SK-N-SH (cell line): Measurements from ENCODE around the gene MRPL24. TPM values are rescaled to one million over a fixed set of nuclear protein-coding genes. Genes with fewer than 3 reads are reported as not detected.
A peak's percentile ranks its signal among the peaks of the same experiment; 100 is the strongest.

Experiments
- CTCF ChIA-PET: fragments of 300-600, 350-600 bp; formaldehyde crosslinking; extraction: SDS; loops from one replicate; lab custom pipeline; 2021; lab: Yijun Ruan, JAX
- POLR2A ChIA-PET: fragments of 350-600 bp; sonication (Branson Sonifier 250); formaldehyde crosslinking; extraction: SDS; loops from one replicate; lab custom pipeline; 2020; ENCODE audit warnings: antibody characterized with exemption, inconsistent platforms; lab: Yijun Ruan, JAX
- DNase-seq: peaks from one replicate; pipeline ENCODE4 v3.0.0; 2012
- H2AFZ ChIP-seq: fragments of 200-600 bp; sonication (generic); 2 replicates; pipeline ENCODE4 v1.8.1; 2016; ENCODE audit warnings: antibody characterized with exemption, mild to moderate bottlenecking, low read depth
- H3F3A ChIP-seq: fragments of 200-600 bp; sonication (generic); replicated peaks from 2 replicates; pipeline ENCODE3; 2016; ENCODE audit warnings: antibody characterized with exemption, mild to moderate bottlenecking; ENCODE audit not compliant: insufficient read depth
- H3K27ac ChIP-seq, 2 experiments: fragments of 200-500 bp in 1 of 2; fragments of 200-600 bp in 1 of 2; sonication (Bioruptor generic) in 1 of 2; sonication (generic), shearing (Covaris generic) in 1 of 2; 2 replicates each; pipeline versions ENCODE4 v1.5.1 to v1.6.1; 2014 to 2016; ENCODE audit warnings: low read depth in 2 of 2, inconsistent platforms in 1 of 2, low read length in 1 of 2, mild to moderate bottlenecking in 1 of 2, mixed read lengths in 1 of 2
- H3K27me3 ChIP-seq: fragments of 200-600 bp; sonication (generic), shearing (Covaris generic); 2 replicates; pipeline ENCODE4 v1.6.1; 2016; ENCODE audit warnings: mixed run types; ENCODE audit not compliant: insufficient read depth
- H3K36me3 ChIP-seq, 2 experiments: fragments of 200-500 bp in 1 of 2; fragments of 200-600 bp in 1 of 2; sonication (Bioruptor generic) in 1 of 2; sonication (generic) in 1 of 2; replicated peaks in 1 of 2; 2 replicates each; pipeline versions ENCODE3 to v1.5.1; 2014 to 2016; ENCODE audit warnings: low read length in 1 of 2, mild to moderate bottlenecking in 1 of 2; ENCODE audit not compliant: insufficient read depth in 2 of 2, control insufficient read depth in 1 of 2
- H3K4me1 ChIP-seq, 2 experiments: fragments of 200-500 bp in 1 of 2; fragments of 200-600 bp in 1 of 2; sonication (Bioruptor generic) in 1 of 2; sonication (generic), shearing (Covaris generic) in 1 of 2; 2 replicates each; pipeline versions ENCODE4 v1.5.1 to v1.6.1; 2014 to 2016; ENCODE audit warnings: low read depth in 1 of 2, low read length in 1 of 2, mixed run types in 1 of 2; ENCODE audit not compliant: insufficient read depth in 2 of 2, control insufficient read depth in 1 of 2
- H3K4me2 ChIP-seq: fragments of 200-600 bp; sonication (generic), shearing (Covaris generic); 2 replicates; pipeline ENCODE4 v1.6.1; 2017; ENCODE audit warnings: mixed run types
- H3K4me3 ChIP-seq, 2 experiments: fragments of 200-500 bp in 1 of 2; fragments of 200-600 bp in 1 of 2; sonication (Bioruptor generic) in 1 of 2; sonication (generic), shearing (Covaris generic) in 1 of 2; 2 replicates each; pipeline versions ENCODE4 v1.5.1 to v1.8.1; 2014 to 2016; ENCODE audit warnings: low read depth in 2 of 2, inconsistent platforms in 1 of 2, low read length in 1 of 2, mild to moderate bottlenecking in 1 of 2, mixed read lengths in 1 of 2, moderate library complexity in 1 of 2
- H3K79me2 ChIP-seq: fragments of 200-600 bp; sonication (generic); 2 replicates; pipeline ENCODE4 v1.8.1; 2017; ENCODE audit warnings: mild to moderate bottlenecking; ENCODE audit not compliant: insufficient read depth
- H3K9ac ChIP-seq: fragments of 200-600 bp; sonication (generic); 2 replicates; pipeline ENCODE4 v1.6.1; 2017; ENCODE audit warnings: mixed run types
- H3K9me2 ChIP-seq: fragments of 200-600 bp; sonication (generic); 2 replicates; pipeline ENCODE4 v1.6.1; 2017; ENCODE audit warnings: mixed run types
- H3K9me3 ChIP-seq: fragments of 200-600 bp; sonication (generic); 2 replicates; pipeline ENCODE4 v1.6.1; 2017; ENCODE audit warnings: mixed run types, mild to moderate bottlenecking, moderate library complexity
- H4K20me1 ChIP-seq: fragments of 200-600 bp; sonication (generic); 2 replicates; pipeline ENCODE4 v1.6.1; 2017; ENCODE audit warnings: mild to moderate bottlenecking, mixed run types; ENCODE audit not compliant: insufficient read depth
- CHD2 ChIP-seq: fragments of 150-350 bp; IDR thresholded peaks from 2 replicates; pipeline ENCODE4 v1.6.1; 2018; ENCODE audit warnings: low read length; ENCODE audit not compliant: partially characterized antibody
- ELF1 ChIP-seq: IDR thresholded peaks from 2 replicates; pipeline ENCODE4 v1.4.0; 2012
- EZH2phosphoT487 ChIP-seq: fragments of 200-600 bp; sonication (generic); IDR thresholded peaks from 2 replicates; pipeline ENCODE4 v1.6.1; 2017; ENCODE audit warnings: low read depth, mixed run types, mild to moderate bottlenecking, antibody characterized with exemption, moderate library complexity, borderline replicate concordance
- FOSL2 ChIP-seq: IDR thresholded peaks from 2 replicates; pipeline ENCODE4 v1.4.0; 2012; ENCODE audit warnings: low read depth, mild to moderate bottlenecking, moderate library complexity, borderline replicate concordance
- FOXJ3 ChIP-seq: sonication (generic); formaldehyde crosslinking; IDR thresholded peaks from 2 replicates; pipeline ENCODE4 v1.5.1; 2020; ENCODE audit warnings: mild to moderate bottlenecking, missing genetic modification reagents
- FOXM1 ChIP-seq: IDR thresholded peaks from 2 replicates; pipeline ENCODE4 v1.4.0; 2012; ENCODE audit warnings: low read depth, mild to moderate bottlenecking
- GATA2 ChIP-seq: sonication (generic); formaldehyde crosslinking; IDR thresholded peaks from 2 replicates; pipeline ENCODE4 v1.5.0; 2020; ENCODE audit warnings: mild to moderate bottlenecking, missing genetic modification reagents
- IRF3 ChIP-seq: fragments of 150-350 bp; IDR thresholded peaks from 2 replicates; pipeline ENCODE4 v1.6.1; 2016; ENCODE audit warnings: mild to moderate bottlenecking, low read depth, low read length
- MAX ChIP-seq: IDR thresholded peaks from 2 replicates; pipeline ENCODE4 v1.4.0; 2012; ENCODE audit warnings: low read depth
- MEF2A ChIP-seq: IDR thresholded peaks from 2 replicates; pipeline ENCODE4 v1.4.0; 2012; ENCODE audit warnings: low read depth, borderline replicate concordance
- NRF1 ChIP-seq: IDR thresholded peaks from 2 replicates; pipeline ENCODE4 v1.6.1; 2012; ENCODE audit warnings: low read depth, mild to moderate bottlenecking, low read length
- PBX3 ChIP-seq: IDR thresholded peaks from 2 replicates; pipeline ENCODE4; 2012
- REST ChIP-seq: IDR thresholded peaks from 2 replicates; pipeline ENCODE4 v1.6.1; 2012; ENCODE audit warnings: mild to moderate bottlenecking, low read depth, low read length, moderate library complexity
- RXRA ChIP-seq: IDR thresholded peaks from 2 replicates; pipeline ENCODE4 v1.4.0; 2012; ENCODE audit warnings: low read depth, mild to moderate bottlenecking, borderline replicate concordance
- SIN3A ChIP-seq: IDR thresholded peaks from 2 replicates; pipeline ENCODE4 v1.6.1; 2012; ENCODE audit warnings: low read depth, mild to moderate bottlenecking, low read length, moderate library complexity, borderline replicate concordance
- SMC3 ChIP-seq: IDR thresholded peaks from 2 replicates; pipeline ENCODE4 v1.6.1; 2012; ENCODE audit warnings: low read depth, low read length, improper control_type of control experiment
- TCF12 ChIP-seq: IDR thresholded peaks from 2 replicates; pipeline ENCODE4 v1.4.0; 2012
- TEAD4 ChIP-seq: IDR thresholded peaks from 2 replicates; pipeline ENCODE4 v1.4.0; 2012; ENCODE audit warnings: mild to moderate bottlenecking, borderline replicate concordance; ENCODE audit not compliant: insufficient read depth
- YY1 ChIP-seq: IDR thresholded peaks from 2 replicates; pipeline ENCODE4 v1.4.0; 2012; ENCODE audit warnings: low read depth, mild to moderate bottlenecking
- ZBTB33 ChIP-seq: IDR thresholded peaks from 2 replicates; pipeline ENCODE4 v1.4.0; 2012; ENCODE audit warnings: low read depth, borderline replicate concordance
- WGBS: methylation state at CpG from one replicate; pipeline ENCODE4 v1.1.6; 2017; ENCODE audit warnings: low lambda C conversion rate; 5-methylcytosine and 5-hydroxymethylcytosine counted together
- polyA plus RNA-seq, 3 experiments: library from polyadenylated mRNA; depleted of rRNA; stranded (reverse); fragments of >200 nt; gene quantifications; 2 replicates each; pipeline ENCODE4 v1.2.3, GENCODE V29; 2012

Gene MRPL24
- polyA plus RNA-seq, 1 of the 3 experiments (the other 2 are of a cell fraction) = 149 TPM

GRCh38 chr1:156721131-156721530 is 19.8 kb downstream of the MRPL24 start:
- Histone ChIP-seq H3K27ac (peak overlapping the region in 1 of 2 experiments; percentile 24; a peak in 2 of 4 replicates), H3K4me1 (peaks cover 17 to 30% of the 10 kb centered on the region in 2 experiments), H3F3A (peaks cover 8% of the 10 kb centered on the region), H3K4me2 (no peak overlapping the region), H2AFZ (no peak overlapping the region), H3K9me2 (no peaks in the 10 kb centered on the region), H3K36me3 (peaks cover 37 to 42% of the 10 kb centered on the region in 2 experiments), H3K27me3 (no peaks in the 10 kb centered on the region), H3K9ac (no peak overlapping the region), H3K9me3 (no peaks in the 10 kb centered on the region), H4K20me1 (peaks cover 32% of the 10 kb centered on the region), H3K4me3 (no peak overlapping the region), H3K79me2 (peaks cover 74% of the 10 kb centered on the region)
- no peak for DNase-seq
- ChIA-PET POLR2A (interaction anchor here (0.8 to 1.7 kb wide), 3 partner anchors 10 to 32 kb away, joined by 3 to 8 read pairs (median 7); no protein-coding TSS in a partner anchor), CTCF (interaction anchor here (0.9 to 38.0 kb wide), 5 partner anchors 26 to 139 kb away, joined by 3 to 2702 read pairs (median 5); partner anchors contain the start of genes CRABP2, NES and NTRK1)
- TF ChIP-seq SIN3A (no peak), TEAD4 (no peak), ELF1 (no peak), TCF12 (no peak), FOXM1 (no peak), IRF3 (no peak), PBX3 (no peak), FOXJ3 (CRISPR knock-in tag) (no peak), YY1 (no peak), RXRA (no peak), EZH2phosphoT487 (no peak), SMC3 (no peak), CHD2 (no peak), ZBTB33 (no peak), FOSL2 (no peak), NRF1 (no peak), GATA2 (no peak), REST (no peak), MAX (no peak), MEF2A (no peak)
- WGBS = no CpG with 5 or more reads among the region's 2 CpGs
